Natural killer cell (primary cell): ENCODE data around the gene SLC12A9. TPM values are rescaled to one million over a fixed set of nuclear protein-coding genes. Genes with fewer than 3 reads are reported as not detected.

Source experiments
- ATAC-seq, 3 donors: fragments of 150-1000 bp in 2 of 3; fragments of 200-7000 bp in 1 of 3; cut with Tn5 transposase; 1 replicate in 1 of 3; 2 replicates in 2 of 3; pipeline ENCODE4 v1.10.0; 2021; ENCODE audit warnings: mild to moderate bottlenecking in 2 of 3, moderate library complexity in 2 of 3
- DNase-seq, 2 donors: peaks; one replicate each; pipeline versions ENCODE4 v3.0.0 to v3.0.0-alpha.2; 2013 to 2021; ENCODE audit warnings: mixed read lengths in 1 of 2
- H3K27ac ChIP-seq: one replicate; pipeline ENCODE4 v1.5.1; 2013; ENCODE audit warnings: mild to moderate bottlenecking, low read length
- H3K27me3 ChIP-seq: one replicate; pipeline ENCODE4 v1.6.1; 2013; ENCODE audit warnings: low read length; ENCODE audit not compliant: control insufficient read depth, insufficient read depth
- H3K36me3 ChIP-seq: one replicate; pipeline ENCODE4 v1.6.1; 2013; ENCODE audit warnings: low read length; ENCODE audit not compliant: control insufficient read depth, insufficient read depth
- H3K4me1 ChIP-seq: one replicate; pipeline ENCODE4 v1.6.1; 2013; ENCODE audit warnings: low read length; ENCODE audit not compliant: control insufficient read depth, insufficient read depth
- H3K4me3 ChIP-seq: one replicate; pipeline ENCODE4 v1.5.1; 2013; ENCODE audit warnings: low read length
- H3K9me3 ChIP-seq: one replicate; pipeline ENCODE4 v1.6.1; 2013; ENCODE audit warnings: low read length; ENCODE audit not compliant: control insufficient read depth, insufficient read depth
- H3K27ac Mint-ChIP-seq, 2 donors: one replicate each; pipeline ENCODE4 v1.8.0; 2022; ENCODE audit warnings: mild to moderate bottlenecking in 2 of 2, mixed read lengths in 2 of 2, moderate library complexity in 1 of 2
- H3K27me3 Mint-ChIP-seq, 2 donors: one replicate each; pipeline ENCODE4 v1.8.0; 2022; ENCODE audit warnings: low read depth in 2 of 2, mixed read lengths in 2 of 2
- H3K36me3 Mint-ChIP-seq: one replicate; pipeline ENCODE4 v1.8.0; 2022; ENCODE audit warnings: mixed read lengths
- H3K4me1 Mint-ChIP-seq, 2 donors: one replicate each; pipeline ENCODE4 v1.8.0; 2022; ENCODE audit warnings: mixed read lengths in 2 of 2
- H3K4me3 Mint-ChIP-seq: one replicate; pipeline ENCODE4 v1.8.0; 2022; ENCODE audit warnings: mild to moderate bottlenecking, moderate library complexity, mixed read lengths
- H3K9me3 Mint-ChIP-seq, 2 donors: one replicate each; pipeline ENCODE4 v1.8.0; 2022; ENCODE audit warnings: mixed read lengths in 2 of 2
- CTCF ChIP-seq: fragments of 200-600 bp; IDR thresholded peaks from one replicate; pipeline ENCODE4 v1.8.0; 2022; ENCODE audit warnings: antibody characterized with exemption
- WGBS: methylation state at CpG from one replicate; pipeline ENCODE4 v1.1.7; 2013; ENCODE audit warnings: missing lambda C conversion rate; ENCODE audit not compliant: insufficient coverage; 5-methylcytosine and 5-hydroxymethylcytosine counted together
- intact Hi-C: fragments of 100-400 bp; cut with micrococcal nuclease; formaldehyde crosslinking; loops from one replicate; pipeline ENCODE4 v1.14.2; 2022
- total RNA-seq, 4 donors: library from RNA; stranded (reverse); fragments of 120-200 nt in 1 of 4; gene quantifications; one replicate each; pipeline versions ENCODE4 v1.2.3 to v1.2.4, GENCODE V29; 2013 to 2022

SLC12A9 gene
- total RNA-seq, 3 donors from 2014 or later (not counting 1 experiment from before 2014, with no cell fraction given) = 35.0 to 44.2 (median 38.1) TPM

- peaks cover 26 to 41% of the 10 kb centered on the region in 2 donors for H3K27me3 Mint-ChIP-seq
- Histone ChIP-seq H3K4me1 (peaks cover 28% of the 10 kb centered on the region), H3K9me3 (no peaks in the 10 kb centered on the region), H3K27ac (no peak overlapping the region), H3K4me3 (no peak overlapping the region), H3K36me3 (no peaks in the 10 kb centered on the region), H3K27me3 (peaks cover 17% of the 10 kb centered on the region)
- H3K27ac Mint-ChIP-seq = no peak overlapping the region
- intact Hi-C loops = no loop called here
- no peak for DNase-seq
- H3K36me3 Mint-ChIP-seq = no peaks in the 10 kb centered on the region
- TF ChIP-seq CTCF = no peak
- no peak for ATAC-seq
- 57% methylated on average over 3 of the region's 4 CpGs for WGBS
- H3K4me3 Mint-ChIP-seq = no peak overlapping the region
- H3K9me3 Mint-ChIP-seq = no peaks in the 10 kb centered on the region
- peaks cover 5 to 20% of the 10 kb centered on the region in 2 donors for H3K4me1 Mint-ChIP-seq
Observed at GRCh38 chr7:100830396-100830795, 22.1 kb upstream of the SLC12A9 start.

DNA sequence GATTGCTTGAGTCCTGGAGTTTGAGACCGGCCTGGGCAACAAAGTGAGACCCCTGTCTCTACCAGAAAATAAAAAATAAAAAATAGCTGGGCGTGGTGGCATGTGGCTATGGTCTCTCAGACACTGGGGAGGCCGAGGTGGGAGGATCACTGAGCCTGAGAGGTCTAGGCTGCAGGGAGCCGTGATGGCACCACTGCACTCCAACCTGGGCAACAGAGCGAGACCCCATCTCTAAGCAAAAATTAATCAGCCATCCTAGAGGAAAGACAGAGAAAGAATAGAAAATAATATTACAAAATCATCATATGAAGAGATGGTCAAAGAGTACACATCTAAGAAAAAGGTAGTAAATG, 20.3 kb upstream of the SLC12A9 start:
- Histone ChIP-seq H3K4me3 (no peak overlapping the region), H3K36me3 (no peaks in the 10 kb centered on the region), H3K4me1 (peaks cover 24% of the 10 kb centered on the region), H3K27me3 (peaks cover 10% of the 10 kb centered on the region), H3K9me3 (no peaks in the 10 kb centered on the region), H3K27ac (no peak overlapping the region)
- Mint-ChIP-seq H3K4me1 (peaks cover 8 to 19% of the 10 kb centered on the region in 2 donors), H3K27me3 (peaks cover 13 to 28% of the 10 kb centered on the region in 2 donors), H3K36me3 (no peaks in the 10 kb centered on the region), H3K9me3 (no peaks in the 10 kb centered on the region), H3K27ac (no peak overlapping the region), H3K4me3 (no peak overlapping the region)
- WGBS = 86% methylated on average over 4 of the region's 5 CpGs
- ATAC-seq (no peak), DNase-seq (no peak)
- no peak for TF ChIP-seq CTCF
- intact Hi-C loops = no loop called here

- H3K4me1 Mint-ChIP-seq = peaks cover 5 to 14% of the 10 kb centered on the region in 2 donors
- no peak for ATAC-seq
- H3K9me3 ChIP-seq = no peaks in the 10 kb centered on the region
- DNase-seq = no peak
- no peaks in the 10 kb centered on the region for H3K9me3 Mint-ChIP-seq
- no peaks in the 10 kb centered on the region for H3K27me3 ChIP-seq
- intact Hi-C loops = no loop called here
- no peaks in the 10 kb centered on the region for H3K36me3 Mint-ChIP-seq
- TF ChIP-seq CTCF = no peak
- peaks cover 0 to 7% of the 10 kb centered on the region in 2 donors for H3K27me3 Mint-ChIP-seq
- H3K4me1 ChIP-seq = peaks cover 15% of the 10 kb centered on the region
- H3K4me3 Mint-ChIP-seq = peak overlapping the region; percentile 63
- H3K27ac Mint-ChIP-seq = peak overlapping the region in 1 of 2 donors; percentile 0
- H3K4me3 ChIP-seq = no peak overlapping the region
- no peak overlapping the region for H3K27ac ChIP-seq
- 52% methylated on average over 17 of the region's 17 CpGs for WGBS
- no peaks in the 10 kb centered on the region for H3K36me3 ChIP-seq
Observed at GRCh38 chr7:100835903-100836811, 16.4 kb upstream of the SLC12A9 start.

GRCh38 chr7:100836812-100837098, 15.8 kb upstream of the SLC12A9 start:
- no peak for TF ChIP-seq CTCF
- no peaks in the 10 kb centered on the region for H3K9me3 Mint-ChIP-seq
- no peaks in the 10 kb centered on the region for H3K36me3 Mint-ChIP-seq
- DNase-seq (no peak), ATAC-seq (no peak)
- peaks cover 5 to 14% of the 10 kb centered on the region in 2 donors for H3K4me1 Mint-ChIP-seq
- H3K27me3 Mint-ChIP-seq = peaks cover 0 to 5% of the 10 kb centered on the region in 2 donors
- H3K27me3 ChIP-seq = no peaks in the 10 kb centered on the region
- intact Hi-C loops = no loop called here
- peak overlapping the region; percentile 84 for H3K4me3 Mint-ChIP-seq
- WGBS = 74% methylated on average over 5 of the region's 6 CpGs
- peaks cover 15% of the 10 kb centered on the region for H3K4me1 ChIP-seq
- H3K27ac Mint-ChIP-seq = peak overlapping the region in 1 of 2 donors; percentile 72
- no peaks in the 10 kb centered on the region for H3K9me3 ChIP-seq
- H3K4me3 ChIP-seq = peak overlapping the region; percentile 55
- H3K27ac ChIP-seq = peak overlapping the region; percentile 37
- H3K36me3 ChIP-seq = no peaks in the 10 kb centered on the region
